Heart left ventricle (tissue), 16 donors: ENCODE results near the gene DUSP16. TPM values are rescaled to one million over a fixed set of nuclear protein-coding genes. Genes with fewer than 3 reads are reported as not detected.
"Not testable (repeated sequence)": the region's sequence is repeated elsewhere in the genome, so short reads cannot be mapped to it uniquely, and the experiment has no call there.

Experiments
- ATAC-seq, 4 donors: fragments of 200-7000 bp; cut with Tn5 transposase; one replicate each; pipeline ENCODE4 v1.9.1; 2020 to 2022; ENCODE audit warnings: moderate library complexity in 4 of 4, mild to moderate bottlenecking in 3 of 4, moderate number of reproducible peaks in 1 of 4
- DNase-seq, 5 donors: peaks; one replicate each; pipeline ENCODE4 v3.0.0-alpha.2; 2020
- H3K27ac ChIP-seq, 12 donors: fragments of 200-600 bp; sonication (generic) in 4 of 12; one replicate each; pipeline versions ENCODE4 v1.5.0 to v1.8.0; 2016 to 2022; ENCODE audit warnings: mild to moderate bottlenecking in 2 of 12
- H3K27me3 ChIP-seq, 9 donors: fragments of 200-600 bp; sonication (generic) in 2 of 9; one replicate each; pipeline versions ENCODE4 v1.5.1 to v1.8.0; 2016 to 2022; ENCODE audit warnings: mild to moderate bottlenecking in 3 of 9
- H3K36me3 ChIP-seq, 9 donors: fragments of 200-600 bp; sonication (generic) in 2 of 9; one replicate each; pipeline versions ENCODE4 v1.5.0 to v1.8.0; 2018 to 2022; ENCODE audit warnings: mild to moderate bottlenecking in 2 of 9
- H3K4me1 ChIP-seq, 12 donors: fragments of 200-600 bp; sonication (generic) in 4 of 12; one replicate each; pipeline versions ENCODE4 v1.5.0 to v1.8.0; 2016 to 2022; ENCODE audit warnings: mild to moderate bottlenecking in 3 of 12
- H3K4me3 ChIP-seq, 12 donors: fragments of 200-600 bp; sonication (generic) in 4 of 12; one replicate each; pipeline versions ENCODE4 v1.5.0 to v1.8.0; 2017 to 2022; ENCODE audit warnings: mild to moderate bottlenecking in 9 of 12, moderate library complexity in 4 of 12
- H3K9me3 ChIP-seq, 12 donors: fragments of 200-600 bp; sonication (generic) in 4 of 12; one replicate each; pipeline versions ENCODE4 v1.5.0 to v1.8.0; 2016 to 2022; ENCODE audit warnings: mild to moderate bottlenecking in 1 of 12
- POLR2A ChIP-seq, 2 donors: fragments of 450-650 bp; IDR thresholded peaks; one replicate each; pipeline ENCODE4 v1.6.1; 2017; ENCODE audit warnings: antibody characterized with exemption in 2 of 2, mild to moderate bottlenecking in 2 of 2, moderate library complexity in 2 of 2
- WGBS, 4 donors: extraction: QIAGEN DNeasy Blood & Tissue Kit in 2 of 4; methylation state at CpG; one replicate each; pipeline versions ENCODE4 v1.1.5 to v1.1.7; 2013 to 2018; 5-methylcytosine and 5-hydroxymethylcytosine counted together
- intact Hi-C, 10 donors: fragments of 100-400 bp; cut with DNase I; formaldehyde crosslinking; loops; one replicate each; pipeline versions ENCODE4 v1.11.1 to v1.14.2; 2022
- polyA plus RNA-seq, 2 donors: library from polyadenylated mRNA; stranded (reverse); fragments of 200-250 nt; gene quantifications; one replicate each; pipeline ENCODE4 v1.2.3, GENCODE V29; 2013
- total RNA-seq, 9 donors: library from RNA; depleted of rRNA in 2 of 9; stranded (reverse); fragments of >200 nt in 2 of 9; fragmentation: NEBNext Ultra II Directional in 3 of 9; extraction: Animal tissue kit (Norgen Biotek cat#: 25700) in 3 of 9; gene quantifications; one replicate each; pipeline versions ENCODE4 v1.1.0 to v1.2.4, GENCODE V29; 2016 to 2023
- TF ChIP-seq, protein P1 (sequence below), 12 donors: fragments of 200-600 bp; sonication (generic) in 4 of 12; IDR thresholded peaks; one replicate each; pipeline versions ENCODE4 v1.5.0 to v1.8.0; 2018 to 2022; ENCODE audit warnings: antibody characterized with exemption in 12 of 12, mild to moderate bottlenecking in 5 of 12
- donor health status: ischemic (EF 13 %, LVEDD 7.1; RV severe dilation, severe dysfunction).
- donor health status: healthy with polysubstance abuse.
- donor health status: DM: no; HTN: yes; CAD: no.
- donor health status: DM: no; HTN: no; CAD: no.
- donor health status: ischemic (EF 25% LVEDD 6.9; RV normal size, moderate dysfunction).
- donor health status: ischemic (EF 25% LVEDD 5.7; RV mildly dilated, moderate dysfunction).
- donor health status: healthy.
- donor health status: DM: yes; HTN: yes; CAD: no.
- donor health status: ischemic (EF 35%, LVEDD 5.7; RV mildly dilated, moderate dysfunction).
- donor health status: nonischemic (EF 11% LVEDD 7.7; RV severe dilation, severe dysfunction).
- donor health status: DM: yes; HTN: yes; CAD: no.
- donor health status: PGD.
- donor health status: ischemic (EF 29% LVEDD 5.4; RV normal size, mild dysfunction).
- donor health status: nonischemic (EF 23%, LVEDD 6.1; RV moderate dilation, normal function).

DUSP16 gene
- total and polyA plus RNA-seq, 11 donors, result 2.5 to 24.7 (median 15.1) TPM

GRCh38 chr12:12577786-12578185 is 15.1 kb upstream of the DUSP16 start:
- H3K4me1 ChIP-seq, result no peaks in the 10 kb centered on the region

DNA sequence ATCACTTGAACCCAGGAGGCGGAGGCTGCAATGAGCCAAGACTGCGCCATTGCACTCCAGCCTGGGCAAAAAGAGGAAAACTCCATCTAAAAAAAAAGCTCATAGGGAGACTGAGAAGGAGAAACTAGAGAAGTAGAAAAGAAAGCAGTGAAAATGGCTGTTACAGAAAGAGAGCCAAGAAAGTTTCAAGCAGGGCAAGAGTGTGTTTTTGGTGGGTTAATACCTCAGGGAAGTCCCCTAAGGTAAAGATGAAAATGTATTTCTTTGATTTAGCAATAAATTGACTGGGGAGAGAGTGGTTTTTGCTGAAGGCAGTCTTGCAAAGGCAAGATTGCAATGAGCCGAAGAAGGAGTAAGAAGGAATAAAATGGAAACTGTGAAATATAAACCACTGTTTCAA is 10.0 kb upstream of the DUSP16 start:
- no peak for ATAC-seq
- no peak overlapping the region for H3K27ac ChIP-seq
- no peak for DNase-seq
- no peak for TF ChIP-seq POLR2A (IDR thresholded peaks at IDR 0.05)
- TF ChIP-seq, protein P1, sequence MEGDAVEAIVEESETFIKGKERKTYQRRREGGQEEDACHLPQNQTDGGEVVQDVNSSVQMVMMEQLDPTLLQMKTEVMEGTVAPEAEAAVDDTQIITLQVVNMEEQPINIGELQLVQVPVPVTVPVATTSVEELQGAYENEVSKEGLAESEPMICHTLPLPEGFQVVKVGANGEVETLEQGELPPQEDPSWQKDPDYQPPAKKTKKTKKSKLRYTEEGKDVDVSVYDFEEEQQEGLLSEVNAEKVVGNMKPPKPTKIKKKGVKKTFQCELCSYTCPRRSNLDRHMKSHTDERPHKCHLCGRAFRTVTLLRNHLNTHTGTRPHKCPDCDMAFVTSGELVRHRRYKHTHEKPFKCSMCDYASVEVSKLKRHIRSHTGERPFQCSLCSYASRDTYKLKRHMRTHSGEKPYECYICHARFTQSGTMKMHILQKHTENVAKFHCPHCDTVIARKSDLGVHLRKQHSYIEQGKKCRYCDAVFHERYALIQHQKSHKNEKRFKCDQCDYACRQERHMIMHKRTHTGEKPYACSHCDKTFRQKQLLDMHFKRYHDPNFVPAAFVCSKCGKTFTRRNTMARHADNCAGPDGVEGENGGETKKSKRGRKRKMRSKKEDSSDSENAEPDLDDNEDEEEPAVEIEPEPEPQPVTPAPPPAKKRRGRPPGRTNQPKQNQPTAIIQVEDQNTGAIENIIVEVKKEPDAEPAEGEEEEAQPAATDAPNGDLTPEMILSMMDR (IDR thresholded peaks at IDR 0.05), result no peak
- no peaks in the 10 kb centered on the region for H3K4me1 ChIP-seq
- no peaks in the 10 kb centered on the region for H3K27me3 ChIP-seq
- H3K9me3 ChIP-seq, result no peaks in the 10 kb centered on the region
- 93 to 98% (median 95%) methylated on average over 3 of the region's 3 CpGs for WGBS, 4 donors
- H3K4me3 ChIP-seq, result no peak overlapping the region
- intact Hi-C loops, result no loop called here
- H3K36me3 ChIP-seq, result no peaks in the 10 kb centered on the region

More at GRCh38 chr12:12577786-12578185, 15.1 kb upstream of the DUSP16 start:
- no peak for TF ChIP-seq POLR2A (IDR thresholded peaks at IDR 0.05)
- TF ChIP-seq, protein P1 (IDR thresholded peaks at IDR 0.05), result no peak
- Histone ChIP-seq H3K27me3 (no peaks in the 10 kb centered on the region), H3K36me3 (no peaks in the 10 kb centered on the region), H3K4me3 (no peak overlapping the region), H3K9me3 (no peaks in the 10 kb centered on the region), H3K27ac (no peak overlapping the region)
- WGBS, 4 donors, result 81 to 88% (median 85%) methylated on average over 3 of the region's 3 CpGs
- ATAC-seq (no peak), DNase-seq (no peak)
- intact Hi-C loops, result no loop called here

- peaks cover 0 to 18% (median 10%) of the 10 kb centered on the region in 12 donors for H3K4me1 ChIP-seq
- H3K4me3 ChIP-seq, H3K27me3 ChIP-seq, DNase-seq, H3K27ac ChIP-seq, H3K9me3 ChIP-seq, H3K36me3 ChIP-seq, ATAC-seq: not testable (repeated sequence)
- intact Hi-C loops, result loop anchor here in 5 of 10 donors (2.0 to 10.0 kb wide), 6 partner anchors 61 to 189 kb away; partner anchors contain the start of genes CDKN1B (in 1 of the 5) and GPR19 (in 1 of the 5)
- 87 to 100% (median 96%) methylated on average over 8 to 24 of the region's 32 CpGs for WGBS, 4 donors
These were observed 3.3 kb upstream of the DUSP16 start for GRCh38 chr12:12565971-12566370.

DNA sequence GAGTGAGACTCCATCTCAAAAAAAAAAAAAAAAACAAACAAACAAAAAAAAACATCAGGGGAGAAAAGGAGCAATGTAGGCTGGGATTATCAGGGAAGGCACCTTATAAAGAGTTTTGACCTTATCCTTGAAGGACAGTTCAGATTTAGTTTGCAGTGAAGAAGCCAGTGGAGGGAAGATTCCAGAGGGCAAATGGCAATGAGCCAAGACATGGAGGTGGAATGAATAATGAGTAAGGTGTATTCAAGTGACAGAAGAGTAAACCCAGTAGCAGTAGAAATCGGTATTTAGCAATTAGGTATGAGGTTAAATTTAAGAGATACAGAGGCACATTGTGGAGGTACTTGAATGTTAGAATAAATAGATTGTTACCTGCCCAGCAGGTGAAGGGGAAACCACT is 2.2 kb upstream of the DUSP16 start:
- no peak for ATAC-seq
- WGBS, 4 donors, result 84 to 98% (median 94%) methylated on average over 1 of the region's 1 CpG
- intact Hi-C loops, result loop anchor here (1.0 to 10.0 kb wide), 16 partner anchors 47 to 222 kb away; partner anchors contain the start of genes CDKN1B (in 5 of the 10), CREBL2 (in 3 of the 10), GPR19 (in 3 of the 10) and APOLD1 (in 1 of the 10)

More for the DNA sequence above, 2.2 kb upstream of the DUSP16 start:
- TF ChIP-seq, protein P1 (IDR thresholded peaks at IDR 0.05), result no peak
- TF ChIP-seq POLR2A (IDR thresholded peaks at IDR 0.05), result no peak
- H3K4me1 ChIP-seq, result peaks cover 0 to 28% (median 18%) of the 10 kb centered on the region in 12 donors
- peaks cover 0 to 8% (median 0%) of the 10 kb centered on the region in 12 donors for H3K9me3 ChIP-seq
- no peak for DNase-seq
- no peak overlapping the region for H3K27ac ChIP-seq
- no peaks in the 10 kb centered on the region for H3K27me3 ChIP-seq
- no peak overlapping the region for H3K4me3 ChIP-seq
- H3K36me3 ChIP-seq, result peaks cover 0 to 3% (median 0%) of the 10 kb centered on the region in 9 donors
